Stimulated activated naive CD8-positive, alpha-beta T cell treated with anti-CD3 and anti-CD28 coated beads, Interleukin-15, amount 100 ng/mL, for 72 hours (primary cell): ENCODE results near the gene TM4SF1.

Experiments
- ATAC-seq: fragments of 150-1000 bp; cut with Tn5 transposase; 2 replicates; pipeline ENCODE4 v1.10.0; 2021; ENCODE audit warnings: mild to moderate bottlenecking, moderate library complexity
- DNase-seq, 2 donors: peaks; one replicate each; pipeline ENCODE4 v3.0.0; 2021 to 2022
- H3K27ac Mint-ChIP-seq, 2 donors: one replicate each; pipeline ENCODE4 v1.8.0; 2022; ENCODE audit warnings: mild to moderate bottlenecking in 2 of 2, mixed read lengths in 2 of 2, moderate library complexity in 2 of 2
- H3K27me3 Mint-ChIP-seq: one replicate; pipeline ENCODE4 v1.8.0; 2022; ENCODE audit warnings: mixed read lengths
- H3K4me1 Mint-ChIP-seq: one replicate; pipeline ENCODE4 v1.8.0; 2022; ENCODE audit warnings: mild to moderate bottlenecking, mixed read lengths
- H3K4me3 Mint-ChIP-seq, 2 donors: one replicate each; pipeline ENCODE4 v1.8.0; 2022; ENCODE audit warnings: mild to moderate bottlenecking in 2 of 2, mixed read lengths in 2 of 2, moderate library complexity in 1 of 2
- H3K9me3 Mint-ChIP-seq, 2 donors: one replicate each; pipeline ENCODE4 v1.8.0; 2022; ENCODE audit warnings: mixed read lengths in 2 of 2

The TM4SF1 gene

DNA sequence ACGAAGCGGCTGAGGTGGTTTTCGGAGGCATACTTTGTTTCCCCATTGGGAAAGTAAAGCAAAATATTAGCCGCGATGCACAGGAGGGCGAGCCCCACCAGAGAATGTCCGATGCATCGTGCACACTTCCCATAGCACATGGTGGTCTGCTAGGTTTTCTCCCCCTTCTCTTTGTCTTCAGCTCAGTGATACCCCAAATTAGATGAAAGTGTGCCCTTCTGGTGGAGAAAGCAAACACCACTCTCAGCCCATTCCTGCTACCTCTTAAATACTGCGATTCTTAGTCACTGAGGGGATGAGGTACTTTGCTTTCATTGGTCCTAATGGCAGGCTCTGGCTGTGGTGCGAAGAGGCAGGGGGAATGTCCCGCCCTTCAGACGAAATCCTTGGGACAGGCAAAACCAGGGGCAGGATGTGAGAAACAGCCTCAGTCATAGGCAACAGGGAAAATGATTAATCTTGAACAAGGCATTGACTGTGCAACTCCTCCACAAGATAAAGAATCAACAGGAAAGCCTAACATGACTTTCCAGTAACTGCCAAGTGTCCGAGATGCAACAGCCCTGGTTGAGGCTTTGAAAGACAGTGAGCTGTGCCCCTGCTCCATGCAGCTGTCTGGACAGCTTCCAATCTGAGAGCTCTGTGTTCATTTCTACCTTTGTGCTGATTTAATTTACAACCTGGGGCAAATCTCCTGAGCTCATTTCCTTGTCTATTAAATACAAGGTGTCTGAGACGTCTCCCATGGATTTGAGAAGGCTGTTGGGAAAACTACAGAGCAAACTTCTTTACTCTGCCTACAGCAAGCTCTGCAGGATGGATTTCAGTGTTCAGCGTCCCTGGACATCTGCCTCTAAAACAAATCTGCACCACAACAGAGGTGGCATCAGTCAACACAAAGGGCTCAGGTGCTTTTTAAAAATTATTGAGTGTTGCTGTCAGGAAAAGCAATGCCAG is at the start of gene TM4SF1:
Gene TM4SF1, minus strand, starts transcription at position 242 of the 957 bp plus-strand sequence. Its CDS starts 102 bp downstream, at position 140.
- Mint-ChIP-seq H3K27me3 (peaks cover 37% of the 10 kb centered on the region), H3K4me3 (no peak within 1 kb of the TSS), H3K4me1 (no peaks in the 10 kb centered on the region), H3K9me3 (no peaks in the 10 kb centered on the region), H3K27ac (no peak within 1 kb of the TSS)
- peak; percentile 33 for ATAC-seq
- no peak for DNase-seq

DNA sequence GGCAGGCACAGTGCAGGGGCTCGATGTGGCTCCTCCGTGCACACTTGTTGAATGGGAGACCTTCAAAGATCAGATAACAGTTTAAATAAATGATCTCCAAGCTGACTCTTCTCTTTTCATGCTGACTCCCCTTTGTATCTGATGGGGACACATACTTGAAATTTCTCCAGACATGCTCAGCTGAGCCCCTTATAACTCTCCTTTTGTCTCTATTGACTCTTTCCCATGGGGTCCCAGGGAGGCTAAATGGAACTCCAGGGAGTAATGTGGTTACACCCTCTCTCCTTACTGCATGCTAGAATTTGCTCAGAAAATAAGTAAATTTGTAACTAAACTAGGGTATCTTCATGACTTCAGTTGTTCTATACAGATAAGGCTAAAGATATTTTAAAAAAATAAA is 48.9 kb upstream of the TM4SF1 start:
- Mint-ChIP-seq H3K4me3 (no peak overlapping the region), H3K9me3 (no peaks in the 10 kb centered on the region), H3K27me3 (peaks cover 14% of the 10 kb centered on the region), H3K27ac (no peak overlapping the region), H3K4me1 (no peaks in the 10 kb centered on the region)
- DNase-seq = no peak
- no peak for ATAC-seq

DNA sequence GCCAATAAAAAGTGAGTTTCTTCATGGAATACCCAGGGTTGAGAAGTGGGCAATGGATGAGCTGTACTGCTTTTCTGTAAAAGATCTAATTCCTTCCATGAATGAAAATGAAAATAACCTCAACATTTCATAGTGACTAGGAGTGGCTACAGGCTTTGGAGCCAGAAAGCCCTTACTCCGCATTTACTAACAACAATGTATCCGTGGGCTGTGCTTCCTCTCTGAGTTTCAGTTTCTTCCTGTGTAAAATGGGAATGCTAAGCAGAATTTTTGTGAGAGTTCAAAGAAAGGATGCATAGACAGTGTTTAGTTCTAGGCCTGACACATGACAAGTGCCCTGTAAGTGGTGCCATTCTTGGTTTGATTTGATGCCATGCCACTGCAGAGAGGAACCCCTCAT is 47.5 kb upstream of the TM4SF1 start:
- Mint-ChIP-seq H3K27ac (no peak overlapping the region), H3K9me3 (no peaks in the 10 kb centered on the region), H3K4me1 (no peaks in the 10 kb centered on the region), H3K27me3 (peaks cover 14% of the 10 kb centered on the region), H3K4me3 (no peak overlapping the region)
- no peak for DNase-seq
- ATAC-seq = no peak

DNA sequence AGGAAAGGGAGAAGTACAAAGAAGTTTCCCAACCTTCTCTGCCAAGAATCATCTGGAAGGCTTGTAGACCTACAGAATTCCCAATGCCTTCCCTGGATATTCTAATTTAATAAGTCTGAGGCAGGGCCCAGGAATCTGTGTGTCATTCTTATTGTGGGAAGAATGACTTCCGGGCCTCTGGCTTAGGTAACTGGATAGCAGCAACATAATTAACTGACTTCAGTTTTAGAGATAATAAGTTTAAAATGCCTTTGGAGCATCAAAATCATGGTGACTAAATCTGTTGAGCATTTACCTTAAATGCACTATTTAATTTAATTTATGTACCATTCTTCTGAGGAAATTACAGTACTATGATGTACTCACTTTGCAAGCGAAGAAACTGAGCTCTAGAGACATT is 44.3 kb upstream of the TM4SF1 start:
- no peak overlapping the region for H3K4me3 Mint-ChIP-seq
- DNase-seq (no peak), ATAC-seq (no peak)
- no peaks in the 10 kb centered on the region for H3K4me1 Mint-ChIP-seq
- H3K27me3 Mint-ChIP-seq = no peaks in the 10 kb centered on the region
- H3K27ac Mint-ChIP-seq = no peak overlapping the region
- no peaks in the 10 kb centered on the region for H3K9me3 Mint-ChIP-seq

GRCh38 chr3:149419816-149420215 is 42.4 kb upstream of the TM4SF1 start:
- Mint-ChIP-seq H3K27me3 (no peaks in the 10 kb centered on the region), H3K27ac (no peak overlapping the region), H3K4me3 (no peak overlapping the region), H3K4me1 (no peaks in the 10 kb centered on the region), H3K9me3 (no peaks in the 10 kb centered on the region)
- no peak for DNase-seq
- ATAC-seq = no peak

DNA sequence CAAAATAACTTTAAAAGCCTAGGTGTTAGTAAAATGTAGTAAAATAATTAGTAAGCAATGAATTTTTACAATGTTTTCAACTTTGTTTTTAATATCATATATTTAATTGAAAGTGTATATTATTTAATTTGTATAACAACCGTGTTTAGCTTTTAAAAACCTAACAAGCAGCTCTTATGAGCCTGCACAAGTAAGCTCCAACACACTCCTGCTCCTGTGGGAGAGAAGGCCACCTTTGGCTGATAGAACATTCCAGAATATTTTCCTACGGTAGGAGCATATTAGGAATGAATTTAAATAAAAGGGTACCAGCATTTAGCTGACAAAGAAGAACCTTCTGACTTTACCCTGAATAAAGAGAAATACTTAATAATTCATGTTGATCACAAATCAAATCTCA is 40.3 kb upstream of the TM4SF1 start:
- no peak overlapping the region for H3K4me3 Mint-ChIP-seq
- H3K27ac Mint-ChIP-seq = no peak overlapping the region
- H3K9me3 Mint-ChIP-seq = no peaks in the 10 kb centered on the region
- ATAC-seq = no peak
- no peaks in the 10 kb centered on the region for H3K27me3 Mint-ChIP-seq
- no peak for DNase-seq
- H3K4me1 Mint-ChIP-seq = no peaks in the 10 kb centered on the region

GRCh38 chr3:149417174-149417573 is 39.7 kb upstream of the TM4SF1 start:
- Mint-ChIP-seq H3K4me3 (no peak overlapping the region), H3K27ac (no peak overlapping the region), H3K9me3 (no peaks in the 10 kb centered on the region), H3K4me1 (no peaks in the 10 kb centered on the region), H3K27me3 (no peaks in the 10 kb centered on the region)
- ATAC-seq = no peak
- no peak for DNase-seq

GRCh38 chr3:149415484-149415883 is 38.0 kb upstream of the TM4SF1 start:
- Mint-ChIP-seq H3K9me3 (no peaks in the 10 kb centered on the region), H3K4me1 (no peaks in the 10 kb centered on the region), H3K27me3 (no peaks in the 10 kb centered on the region), H3K4me3 (no peak overlapping the region), H3K27ac (no peak overlapping the region)
- ATAC-seq (no peak), DNase-seq (no peak)

- no peak for ATAC-seq
- no peaks in the 10 kb centered on the region for H3K27me3 Mint-ChIP-seq
- H3K9me3 Mint-ChIP-seq = no peaks in the 10 kb centered on the region
- H3K4me1 Mint-ChIP-seq = no peaks in the 10 kb centered on the region
- no peak overlapping the region for H3K4me3 Mint-ChIP-seq
- no peak overlapping the region for H3K27ac Mint-ChIP-seq
- no peak for DNase-seq
Observed at GRCh38 chr3:149414557-149415231, 37.2 kb upstream of the TM4SF1 start.

- Mint-ChIP-seq H3K27me3 (no peaks in the 10 kb centered on the region), H3K4me1 (no peaks in the 10 kb centered on the region), H3K27ac (no peak overlapping the region), H3K9me3 (no peaks in the 10 kb centered on the region), H3K4me3 (no peak overlapping the region)
- no peak for ATAC-seq
- DNase-seq = no peak
Observed at GRCh38 chr3:149411583-149411982, 34.1 kb upstream of the TM4SF1 start.

DNA sequence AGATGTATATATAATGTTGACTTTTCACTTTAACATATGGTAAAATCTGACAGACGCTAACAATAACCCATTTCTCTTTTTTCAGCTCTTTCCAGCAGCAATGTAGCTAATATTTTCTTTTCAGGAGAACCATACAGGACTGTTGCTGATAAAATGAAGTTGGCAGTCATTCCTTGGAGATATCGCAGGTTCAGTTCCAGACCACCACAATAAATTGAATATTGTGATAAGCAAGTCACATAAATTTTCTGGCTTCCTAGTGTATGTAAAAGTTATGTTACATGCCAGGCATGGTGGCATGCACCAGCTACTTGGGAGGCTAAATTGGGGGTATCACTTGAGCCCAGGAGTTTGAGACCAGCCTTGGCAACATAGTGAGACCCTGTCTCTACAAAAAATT is 31.9 kb upstream of the TM4SF1 start:
- Mint-ChIP-seq H3K9me3 (no peaks in the 10 kb centered on the region), H3K4me3 (no peak overlapping the region), H3K4me1 (no peaks in the 10 kb centered on the region), H3K27ac (no peak overlapping the region), H3K27me3 (peaks cover 9% of the 10 kb centered on the region)
- ATAC-seq (no peak), DNase-seq (no peak)

DNA sequence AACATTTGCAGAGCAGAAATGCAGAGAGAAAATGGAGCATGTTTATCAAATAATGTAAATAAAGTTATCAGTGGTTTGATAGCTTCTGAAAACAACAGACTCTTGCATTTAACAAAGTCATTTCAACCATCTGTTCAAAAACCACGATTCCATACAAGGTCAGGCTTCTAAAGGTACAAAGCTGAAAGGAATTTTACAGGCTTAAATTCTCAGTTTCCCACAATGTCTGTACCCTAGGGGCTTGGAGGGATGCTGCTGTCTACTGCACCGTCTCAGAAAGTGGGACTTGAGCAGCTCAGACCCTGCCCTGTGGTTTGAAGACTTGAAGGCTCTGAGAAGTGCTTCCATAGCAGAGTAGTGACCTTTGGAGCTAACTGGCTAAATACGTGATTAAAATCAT is 30.4 kb upstream of the TM4SF1 start:
- Mint-ChIP-seq H3K9me3 (no peaks in the 10 kb centered on the region), H3K4me3 (no peak overlapping the region), H3K27me3 (peaks cover 9% of the 10 kb centered on the region), H3K4me1 (no peaks in the 10 kb centered on the region), H3K27ac (no peak overlapping the region)
- ATAC-seq (no peak), DNase-seq (no peak)

- Mint-ChIP-seq H3K4me1 (no peaks in the 10 kb centered on the region), H3K27me3 (peaks cover 9% of the 10 kb centered on the region), H3K4me3 (no peak overlapping the region), H3K9me3 (no peaks in the 10 kb centered on the region), H3K27ac (peak overlapping the region in 1 of 2 donors; percentile 4)
- ATAC-seq (no peak), DNase-seq (no peak)
Observed at GRCh38 chr3:149406244-149406752, 28.8 kb upstream of the TM4SF1 start.

GRCh38 chr3:149403443-149403842 is 26.0 kb upstream of the TM4SF1 start:
- no peak for DNase-seq
- no peak overlapping the region for H3K4me3 Mint-ChIP-seq
- no peaks in the 10 kb centered on the region for H3K4me1 Mint-ChIP-seq
- H3K9me3 Mint-ChIP-seq = no peaks in the 10 kb centered on the region
- H3K27ac Mint-ChIP-seq = no peak overlapping the region
- ATAC-seq = no peak
- H3K27me3 Mint-ChIP-seq = peaks cover 15% of the 10 kb centered on the region

DNA sequence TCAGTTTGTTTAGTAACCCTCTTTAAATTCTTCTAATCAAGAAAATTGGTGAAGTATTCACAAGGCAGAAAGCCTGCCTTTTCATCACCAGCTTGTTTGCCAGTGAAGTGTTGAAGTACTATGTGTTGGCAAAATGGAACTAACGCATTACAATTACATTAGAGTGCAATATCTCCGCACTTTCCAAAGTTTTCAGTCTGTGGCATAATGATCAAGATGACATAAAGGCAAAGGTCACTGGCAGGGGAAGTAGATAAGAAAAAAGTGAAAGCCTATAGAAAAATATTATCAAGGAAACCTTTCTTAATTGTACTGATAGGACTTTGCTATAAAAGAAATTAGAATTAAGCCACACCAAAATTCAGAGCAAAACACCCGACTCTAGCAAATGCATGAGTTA is 25.0 kb upstream of the TM4SF1 start:
- DNase-seq = no peak
- Mint-ChIP-seq H3K27me3 (peaks cover 15% of the 10 kb centered on the region), H3K4me3 (no peak overlapping the region), H3K4me1 (no peaks in the 10 kb centered on the region), H3K27ac (no peak overlapping the region), H3K9me3 (no peaks in the 10 kb centered on the region)
- ATAC-seq = no peak

DNA sequence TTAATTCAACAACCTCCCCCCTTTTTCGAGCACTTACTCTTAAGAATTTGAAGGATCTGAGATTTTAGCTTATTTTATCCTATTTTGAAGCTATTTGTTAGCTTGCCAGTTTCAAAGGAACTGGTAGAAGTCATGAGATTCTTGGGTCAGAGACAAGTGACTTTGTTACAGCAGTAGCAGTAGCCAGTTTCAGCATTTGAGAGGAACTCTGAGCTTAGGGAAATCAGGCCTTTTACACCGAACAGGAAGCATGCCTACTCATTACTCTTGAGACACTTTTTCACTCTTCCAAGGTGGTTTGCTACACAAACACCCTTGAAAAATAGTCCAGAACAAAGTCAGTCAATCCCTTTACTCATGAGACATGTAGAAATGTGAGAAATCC is 24.5 kb upstream of the TM4SF1 start:
- ATAC-seq (no peak), DNase-seq (no peak)
- H3K4me1 Mint-ChIP-seq = no peaks in the 10 kb centered on the region
- H3K4me3 Mint-ChIP-seq = no peak overlapping the region
- peak overlapping the region in 1 of 2 donors; percentile 33 for H3K27ac Mint-ChIP-seq
- peaks cover 15% of the 10 kb centered on the region for H3K27me3 Mint-ChIP-seq
- H3K9me3 Mint-ChIP-seq = no peaks in the 10 kb centered on the region
